Hypothalamus (tissue), 51 donors: ENCODE results near the gene AFMID.
A peak's percentile ranks its signal among the peaks of the same experiment; 100 is the strongest.

Source experiments
- DNase-seq, 51 donors: peaks; one replicate each; lab custom pipeline; 2025; lab: John Stamatoyannopoulos, UW

The AFMID gene

DNA sequence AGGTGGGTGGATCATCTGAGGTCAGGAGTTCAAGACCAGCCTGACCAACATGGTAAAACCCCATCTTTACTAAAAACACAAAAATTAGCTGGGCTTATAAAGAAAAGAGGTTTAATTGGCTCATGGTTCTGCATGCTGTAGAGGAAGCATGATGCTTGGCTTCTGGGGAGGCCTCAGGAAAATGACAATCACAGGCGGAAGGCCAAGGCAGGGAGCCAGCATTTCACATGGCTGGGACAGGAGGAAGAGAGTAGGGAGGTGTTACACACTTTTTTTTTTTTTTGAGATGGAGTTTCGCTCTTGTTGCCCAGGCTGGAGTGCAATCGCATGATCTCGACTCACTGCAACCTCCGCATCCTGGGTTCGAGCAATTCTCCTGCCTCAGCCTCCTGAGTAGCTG lies 47.9 kb downstream of the AFMID start:
- peak in 29 of 51 donors; percentile 8 to 80 (median 54) for DNase-seq

DNA sequence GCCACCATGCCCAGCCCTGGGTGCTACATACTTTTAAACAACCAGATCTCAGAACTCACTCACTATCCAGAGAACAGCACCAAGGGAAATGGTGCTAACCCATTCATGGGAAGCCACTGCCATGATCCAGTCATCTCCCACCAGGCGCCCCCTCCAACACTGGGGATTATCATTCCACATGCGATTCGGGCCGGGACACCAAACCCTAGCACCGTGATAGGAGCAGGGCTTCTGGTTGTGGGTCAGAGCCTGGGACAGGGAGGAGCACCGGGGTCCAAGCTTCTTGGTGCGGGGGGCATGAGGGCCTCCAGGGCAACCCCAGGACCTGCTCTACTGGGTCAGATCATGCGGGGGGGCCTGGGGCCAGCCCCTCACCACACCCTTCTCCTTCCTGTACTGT lies 48.7 kb downstream of the AFMID start:
- no peak for DNase-seq

DNA sequence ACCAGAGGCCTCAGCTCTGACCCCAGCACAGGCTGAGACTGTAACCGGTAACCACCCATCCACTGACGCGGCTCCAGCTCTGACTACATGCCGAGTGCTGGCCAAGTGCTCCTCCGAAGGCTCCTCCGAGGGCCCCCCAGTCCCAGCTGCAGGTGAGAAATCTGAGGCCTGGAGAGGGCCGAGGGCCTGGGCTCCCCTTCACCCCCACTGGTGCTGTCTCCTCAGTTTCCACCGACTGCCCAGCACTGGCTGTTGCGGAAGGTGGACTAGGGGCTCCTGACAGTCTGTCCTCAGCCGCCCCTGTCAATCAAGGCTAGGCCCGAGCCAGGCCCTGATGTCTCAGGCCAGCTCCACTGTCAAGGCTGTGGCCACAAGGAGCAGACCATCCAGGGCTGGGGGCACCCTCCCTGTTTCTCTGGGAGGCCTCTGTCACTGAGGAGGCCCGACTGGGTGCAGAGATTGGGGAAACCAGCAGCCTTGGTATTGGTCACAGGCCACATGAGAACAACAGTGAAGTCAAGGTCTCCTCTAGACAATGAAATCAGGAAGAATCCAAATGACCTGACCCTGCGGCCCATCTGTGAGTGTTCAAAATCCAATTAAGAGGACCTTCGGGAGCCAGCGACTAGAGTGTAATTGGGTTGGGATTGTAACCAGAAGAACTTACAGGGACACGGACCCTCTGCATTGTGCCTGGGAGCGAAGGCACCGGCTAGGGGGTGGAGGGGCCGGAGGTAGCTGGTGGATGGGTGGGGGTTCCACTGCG lies 49.4 kb downstream of the AFMID start:
- DNase-seq: no peak

DNA sequence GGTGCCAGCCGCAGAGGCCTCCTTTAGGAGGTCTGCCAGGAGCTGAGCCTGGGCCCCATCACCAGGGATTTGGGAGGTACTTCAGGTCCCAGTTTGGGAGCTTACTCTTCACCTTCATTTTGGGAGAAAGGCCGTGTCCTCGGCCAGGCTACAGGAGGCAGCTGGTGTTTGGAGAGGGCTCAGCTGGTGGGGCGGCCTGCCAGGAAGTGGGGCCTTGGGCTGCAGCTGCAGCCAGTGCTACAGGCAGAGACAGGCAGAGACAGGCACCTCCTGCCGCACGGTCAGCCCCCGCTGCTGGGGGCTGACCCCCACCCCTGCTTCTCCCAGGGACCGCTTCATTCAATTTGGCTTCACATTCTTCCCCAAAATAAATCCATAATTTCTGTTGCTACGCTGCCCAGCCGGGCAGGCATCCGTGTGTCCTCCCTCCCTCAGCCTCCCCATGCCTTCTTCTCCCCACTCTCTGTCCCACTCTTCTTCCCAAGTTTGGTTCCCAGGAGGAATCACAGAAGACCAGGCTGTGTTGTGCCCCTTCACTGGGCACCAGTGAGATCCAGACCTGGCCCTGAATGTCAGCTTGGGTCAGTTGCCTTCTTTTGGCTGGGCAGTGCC lies 50.3 kb downstream of the AFMID start:
- DNase-seq: peak in 45 of 51 donors; percentile 15 to 95 (median 75)

DNA sequence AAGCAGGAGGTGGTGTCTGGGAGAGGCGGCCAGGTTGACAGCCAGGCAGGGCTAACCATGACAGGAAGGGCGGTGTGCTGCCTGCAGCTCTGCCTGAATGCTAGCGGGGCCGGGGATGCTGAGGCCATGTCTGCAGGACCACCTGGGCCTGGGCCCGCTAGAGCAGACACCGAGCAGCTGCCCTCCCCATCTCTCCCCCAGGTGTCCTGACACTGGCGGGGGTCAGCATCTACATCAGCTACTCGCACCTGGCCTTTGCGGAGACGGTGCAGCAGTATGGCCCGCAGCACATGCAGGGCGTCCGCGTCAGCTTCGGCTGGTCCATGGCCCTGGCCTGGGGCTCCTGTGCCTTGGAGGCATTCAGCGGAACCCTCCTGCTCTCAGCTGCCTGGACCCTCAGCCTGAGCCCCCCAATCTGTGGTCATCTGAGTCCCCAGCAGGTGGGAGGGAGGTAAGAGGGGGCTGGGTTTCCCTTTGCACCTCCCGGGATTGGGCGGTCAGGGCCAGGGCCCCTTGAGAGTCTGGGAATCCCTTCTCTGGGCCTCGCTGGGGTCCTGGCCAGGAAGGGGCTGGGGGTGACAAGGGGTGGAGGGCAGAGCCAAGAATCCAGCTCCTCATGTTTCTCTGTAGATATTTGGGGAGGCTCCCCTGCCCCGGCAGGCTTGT lies 51.8 kb downstream of the AFMID start:
- no peak for DNase-seq

DNA sequence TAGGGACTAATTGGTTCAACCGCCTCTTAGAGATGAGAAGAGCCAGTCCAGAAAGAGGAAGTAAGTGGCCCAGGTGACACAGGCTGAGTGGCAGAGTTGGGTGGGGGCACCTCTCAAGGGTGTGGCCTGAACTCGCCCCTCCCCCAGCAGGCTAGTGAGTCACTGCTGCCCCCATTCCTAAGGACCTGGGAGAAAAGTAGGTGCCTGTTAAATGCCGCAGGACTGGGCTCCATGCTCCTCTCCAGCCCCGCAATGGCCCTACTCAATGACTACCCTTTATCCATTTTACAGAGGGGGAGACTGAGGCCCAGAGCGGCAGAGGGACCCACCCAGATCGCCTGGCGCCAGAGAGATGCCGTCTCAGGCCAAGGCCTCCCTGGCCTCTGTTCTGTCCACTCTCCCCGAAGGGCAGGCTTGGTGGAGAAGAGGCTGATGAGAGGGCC lies 52.3 kb downstream of the AFMID start:
- DNase-seq: no peak

DNA sequence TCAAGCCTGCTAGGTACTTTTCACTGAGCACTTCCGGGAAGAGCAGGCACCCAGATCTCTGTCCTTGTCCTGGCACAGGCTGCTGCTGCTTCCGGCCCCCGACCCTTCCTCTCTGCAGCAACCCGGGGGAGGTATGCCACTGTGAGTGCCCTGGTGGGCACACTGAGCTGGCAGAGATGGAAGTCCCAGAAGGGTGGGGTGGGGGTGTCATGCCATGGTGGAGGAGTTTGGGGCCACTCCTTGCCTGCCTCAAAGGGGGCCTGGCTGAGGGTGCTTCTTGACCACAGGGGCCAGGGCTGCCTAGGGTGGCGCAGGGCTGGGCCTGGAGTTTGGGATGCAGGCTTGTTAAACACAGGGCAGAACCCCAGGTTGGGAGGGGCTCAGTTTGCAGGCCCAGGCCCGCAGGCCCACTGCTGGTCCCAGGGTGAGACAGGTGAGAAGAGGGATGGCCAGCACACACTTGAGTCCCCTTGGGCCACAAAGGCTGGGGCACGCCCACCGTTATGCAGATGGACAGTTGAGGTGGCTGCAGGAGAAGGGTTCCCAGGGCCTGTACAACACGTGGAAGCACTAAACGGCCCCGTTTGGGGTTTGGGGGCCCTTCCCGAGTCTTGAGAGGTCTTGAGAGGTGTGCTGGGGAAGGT lies 53.0 kb downstream of the AFMID start:
- DNase-seq: no peak

DNA sequence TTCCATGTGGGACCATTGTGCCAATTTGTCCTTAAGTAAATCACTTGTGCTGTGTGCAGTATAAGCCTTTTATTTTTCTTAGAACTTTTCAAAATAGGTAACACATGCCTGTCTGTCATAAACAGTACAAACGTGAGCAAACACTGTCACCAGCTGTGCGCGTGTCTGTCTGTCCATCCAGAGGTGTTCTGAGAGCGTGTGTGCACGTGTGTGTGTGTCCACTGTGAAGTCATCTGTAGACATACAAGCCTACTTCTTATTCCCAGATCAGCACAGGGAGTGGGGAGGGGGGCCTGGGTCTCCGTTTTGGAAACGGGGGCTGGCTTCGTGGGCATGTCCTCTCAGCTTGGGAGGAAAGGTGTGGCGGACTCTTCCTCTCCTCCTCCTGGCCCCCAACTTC lies 53.7 kb downstream of the AFMID start:
- DNase-seq: no peak

DNA sequence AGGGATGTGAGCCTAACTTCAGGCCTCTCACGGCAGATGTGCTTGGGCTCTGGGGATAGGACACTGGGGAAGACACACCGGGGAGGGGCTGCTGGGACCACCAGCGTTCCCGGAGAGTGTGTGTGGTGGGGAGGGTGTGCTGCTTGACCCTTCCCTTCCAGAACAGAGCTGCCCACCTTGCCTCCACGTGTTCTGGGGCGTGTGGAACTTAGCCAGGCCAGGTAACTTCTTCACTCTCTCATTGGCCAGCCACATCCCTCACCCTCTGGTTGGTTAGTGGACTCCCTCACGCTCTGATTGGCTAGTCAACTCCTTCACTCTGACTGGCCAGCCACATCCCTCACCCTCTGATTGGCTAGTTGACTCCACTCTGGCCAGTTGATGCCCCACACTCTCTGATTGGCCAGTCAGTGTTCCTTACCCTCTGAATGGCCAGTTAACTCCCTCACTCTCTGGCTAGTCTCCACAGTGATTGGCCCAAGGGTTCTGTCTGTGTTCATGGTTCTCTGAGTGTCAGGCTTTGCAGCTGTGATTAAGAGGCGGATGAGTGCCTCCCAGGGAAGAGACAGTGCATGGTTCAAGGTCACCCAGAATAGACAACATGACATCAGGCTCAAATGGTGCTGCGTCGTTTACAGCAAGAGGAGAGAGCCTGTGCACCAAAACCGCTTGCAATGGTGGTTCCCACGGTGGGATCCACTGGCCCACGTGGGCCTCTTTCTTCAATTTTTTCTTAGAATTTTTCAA lies 54.3 kb downstream of the AFMID start:
- DNase-seq: peak in 39 of 51 donors; percentile 27 to 94 (median 71)

DNA sequence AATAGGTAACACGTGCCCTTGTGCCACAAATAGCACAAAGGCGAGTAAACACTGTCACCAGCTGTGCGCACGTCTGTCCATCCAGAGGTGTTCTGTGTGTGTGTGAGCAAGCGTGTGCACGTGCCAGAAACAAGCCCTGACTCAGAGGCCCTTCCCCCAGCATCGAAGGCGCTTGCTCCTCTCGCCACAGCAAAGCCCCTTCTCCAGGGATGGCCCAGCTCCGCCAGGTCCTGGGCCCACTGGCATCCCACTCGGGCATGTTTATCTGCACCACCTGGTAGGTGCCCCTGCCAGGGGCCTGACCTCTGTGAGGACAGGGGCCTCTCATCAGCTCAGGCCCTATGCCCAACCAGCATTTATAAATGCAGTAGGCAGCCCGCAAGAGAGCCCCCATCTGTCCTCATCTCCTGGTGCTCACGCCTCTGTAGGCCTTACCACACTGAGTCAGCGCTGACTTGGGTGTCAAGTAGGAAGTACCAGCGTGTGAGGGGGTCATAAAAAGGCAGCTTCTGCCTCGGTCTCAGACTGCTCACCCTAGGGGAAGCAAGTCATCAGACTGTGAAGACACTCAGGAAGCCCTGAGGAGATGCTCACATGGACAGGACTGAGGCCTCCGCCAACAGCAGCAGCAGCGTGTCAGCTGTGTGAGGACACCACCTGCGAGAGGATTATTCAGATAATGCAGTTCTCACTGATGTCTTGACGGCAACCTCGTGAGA lies 55.0 kb downstream of the AFMID start:
- peak in 2 of 51 donors; percentile 59 to 63 for DNase-seq

DNA sequence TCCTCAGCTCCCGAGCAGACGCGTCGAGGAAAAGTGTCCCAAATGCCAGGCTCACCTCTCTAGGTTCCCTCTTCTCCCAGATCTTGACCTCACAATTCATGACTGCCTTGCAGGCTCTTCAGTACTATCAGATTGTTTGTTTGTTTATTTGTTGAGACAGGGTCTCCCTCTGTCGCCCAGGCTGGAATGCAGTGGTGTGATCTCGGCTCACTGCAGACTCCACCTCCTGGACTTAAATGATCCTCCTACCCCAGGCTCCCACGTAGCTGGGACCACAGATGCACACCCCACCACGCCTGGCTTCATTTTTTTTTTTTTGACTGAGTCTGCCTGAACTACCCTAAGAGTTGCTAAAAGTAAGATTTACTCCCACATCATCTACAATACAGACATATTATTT lies 60.1 kb downstream of the AFMID start:
- no peak for DNase-seq

DNA sequence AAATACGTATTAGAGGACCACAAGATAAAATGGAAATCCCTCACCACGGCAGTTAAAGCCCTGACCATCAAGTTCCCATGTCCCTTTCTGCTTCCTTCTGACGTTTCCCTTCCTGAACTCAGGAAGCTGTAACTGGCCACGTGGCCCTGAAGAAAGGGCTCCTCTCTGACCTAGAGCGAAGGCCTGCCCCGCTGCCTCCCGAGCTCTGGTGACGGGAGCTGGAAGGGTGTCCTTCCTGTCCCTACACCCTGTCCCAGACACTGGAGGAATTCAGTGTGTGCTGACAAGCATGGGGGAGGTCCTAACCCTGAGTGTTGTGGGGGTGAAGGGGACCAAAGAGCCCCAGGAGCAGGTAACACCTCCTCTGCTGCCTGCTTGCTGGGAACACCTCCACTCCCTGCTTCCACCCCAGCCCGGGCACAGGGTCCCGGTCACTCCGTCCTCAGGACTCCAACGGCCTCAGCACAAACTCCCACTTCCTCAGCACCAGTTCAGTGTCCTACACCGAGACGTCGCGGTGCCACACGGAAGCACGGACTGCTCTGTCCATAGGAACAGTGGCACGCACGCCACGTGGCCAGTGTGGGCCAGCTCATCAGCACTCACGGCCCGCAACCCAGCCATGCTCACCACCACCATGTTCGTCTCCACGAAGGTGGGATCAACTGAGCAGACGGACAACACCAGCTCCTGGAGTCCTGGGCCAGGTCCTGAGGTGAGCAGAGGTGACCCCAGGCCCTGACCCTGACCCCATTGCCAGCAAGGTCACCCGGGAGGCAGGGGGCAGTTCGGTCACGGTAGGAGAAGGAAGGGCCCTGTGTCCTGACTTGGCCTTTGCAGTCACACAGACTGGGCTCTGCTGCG lies 61.1 kb downstream of the AFMID start:
- peak in 9 of 51 donors; percentile 20 to 50 (median 34) for DNase-seq

DNA sequence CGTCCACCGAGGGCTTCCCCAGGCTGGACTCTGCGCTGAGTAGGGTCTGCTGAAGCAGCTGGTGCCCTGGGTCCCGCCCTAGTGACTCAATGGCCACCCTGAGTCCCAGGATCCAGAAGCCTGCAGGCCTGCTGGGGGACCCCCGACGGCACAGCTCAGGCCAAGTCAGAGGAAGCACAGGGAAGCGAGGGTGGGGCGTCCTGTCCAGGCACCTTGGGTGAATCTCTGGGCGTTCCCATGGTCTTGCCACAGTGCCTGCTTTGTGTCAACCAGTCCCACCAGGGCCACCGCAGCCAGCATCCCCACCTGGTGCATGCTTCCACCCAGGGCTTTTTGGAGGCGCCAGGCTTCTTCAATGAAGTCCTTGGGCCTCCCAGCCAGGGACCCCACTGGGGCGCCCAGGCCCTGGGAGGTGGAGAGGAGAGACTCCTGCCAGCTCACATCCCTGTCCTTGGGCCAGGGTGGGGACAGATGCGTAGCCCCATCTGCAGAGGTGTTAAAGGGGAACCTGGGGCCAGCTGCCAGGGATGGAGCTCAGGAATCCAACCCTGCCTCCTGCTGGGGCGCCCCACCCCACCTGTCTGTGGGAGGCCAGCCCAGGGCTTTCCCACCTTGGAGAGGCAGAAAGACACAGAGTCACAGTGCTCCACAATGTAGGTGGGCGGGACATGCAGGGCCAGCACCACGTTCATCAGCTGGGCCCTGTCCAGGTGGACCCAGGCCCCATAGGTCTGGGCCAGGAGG lies 62.1 kb downstream of the AFMID start:
- no peak for DNase-seq

DNA sequence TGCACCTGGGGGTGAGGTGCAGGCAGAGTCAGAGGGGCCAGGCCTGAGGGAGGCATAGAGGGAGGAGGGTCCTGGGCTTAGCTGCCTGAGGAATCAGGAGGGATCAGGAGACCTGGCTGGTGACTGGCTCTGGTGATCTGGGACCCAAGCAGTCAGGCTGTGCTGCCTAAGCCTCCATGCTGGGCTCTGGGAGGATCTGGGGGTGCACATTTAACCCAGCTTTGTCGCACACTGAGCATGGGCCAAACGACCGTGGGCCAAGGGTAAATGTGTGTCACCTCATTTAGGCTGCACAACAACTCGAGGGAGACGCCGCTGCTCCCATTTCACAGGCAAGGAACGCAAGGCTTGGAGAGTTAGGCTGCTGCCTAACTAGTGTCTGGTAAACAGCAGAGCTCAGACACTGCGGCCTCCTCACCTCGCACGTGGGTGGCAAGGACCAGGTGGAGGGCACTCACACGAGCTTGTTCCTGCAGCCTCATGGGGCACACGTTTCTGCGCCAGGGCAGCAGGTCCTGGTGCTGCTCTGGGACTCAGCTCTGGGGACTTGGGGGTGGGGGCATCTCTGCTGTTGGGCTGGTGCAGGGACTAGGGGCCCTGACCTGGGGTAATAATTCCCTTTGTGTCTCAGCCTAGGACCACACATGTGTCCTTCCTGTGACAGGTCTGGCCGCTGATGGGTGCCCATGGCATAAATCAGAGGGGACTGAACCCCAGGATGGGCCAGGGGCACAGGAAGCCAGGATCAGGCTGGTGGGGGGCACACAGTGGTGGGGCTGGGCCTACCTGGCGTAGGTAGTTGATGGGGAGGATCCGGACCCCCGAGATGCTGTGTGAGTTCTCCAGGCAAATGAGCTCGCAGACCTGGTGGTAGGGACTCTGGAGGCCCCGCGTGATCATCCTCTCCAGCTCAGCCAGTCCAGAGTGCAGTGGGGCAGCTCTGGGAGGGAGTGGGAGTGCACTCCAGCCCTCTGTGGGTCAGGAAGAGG lies 63.0 kb downstream of the AFMID start:
- no peak for DNase-seq

DNA sequence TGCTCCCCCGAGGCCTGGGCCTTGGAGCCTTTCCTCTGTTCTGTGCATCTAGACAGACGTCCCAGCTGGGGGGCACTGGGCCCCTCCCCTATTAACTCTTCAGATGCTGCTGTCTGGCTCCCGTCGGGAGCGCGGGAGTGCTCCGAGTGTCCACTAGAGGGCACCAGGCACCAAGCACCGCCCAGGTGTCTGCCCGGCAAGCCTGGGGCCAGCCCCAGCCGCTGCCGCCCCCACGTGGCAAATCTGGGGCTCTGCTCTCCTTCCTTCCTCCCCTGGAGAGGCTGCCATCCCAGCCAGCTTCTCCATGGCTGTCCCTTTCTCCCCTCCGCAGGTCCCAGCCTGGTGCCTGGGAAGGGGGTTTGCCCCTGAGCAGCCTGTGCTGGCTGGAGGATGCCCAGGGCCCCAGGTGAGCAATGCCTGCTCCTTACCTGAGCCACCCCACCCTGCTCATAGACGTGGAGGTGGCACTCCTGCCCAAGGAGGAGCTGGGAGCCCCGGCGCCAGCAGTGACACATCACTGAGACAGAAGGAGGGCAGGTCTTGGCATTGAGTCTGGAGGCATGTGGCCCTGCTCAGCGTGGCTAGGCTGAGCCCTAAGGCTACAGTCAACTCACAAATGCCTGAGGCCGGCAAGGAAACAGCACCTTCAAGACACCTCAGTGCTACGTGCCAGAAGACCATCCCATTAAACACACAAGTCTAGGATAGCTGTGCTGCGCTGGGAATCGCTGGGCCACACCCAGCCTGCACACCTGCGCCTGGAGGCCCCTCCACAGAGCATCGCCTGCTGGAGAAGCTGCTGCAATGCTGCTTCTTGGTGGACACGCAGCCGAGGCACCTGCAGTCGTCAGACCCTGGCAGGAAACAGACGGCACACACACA lies 64.0 kb downstream of the AFMID start:
- DNase-seq: peak in 50 of 51 donors; percentile 29 to 90 (median 76)

DNA sequence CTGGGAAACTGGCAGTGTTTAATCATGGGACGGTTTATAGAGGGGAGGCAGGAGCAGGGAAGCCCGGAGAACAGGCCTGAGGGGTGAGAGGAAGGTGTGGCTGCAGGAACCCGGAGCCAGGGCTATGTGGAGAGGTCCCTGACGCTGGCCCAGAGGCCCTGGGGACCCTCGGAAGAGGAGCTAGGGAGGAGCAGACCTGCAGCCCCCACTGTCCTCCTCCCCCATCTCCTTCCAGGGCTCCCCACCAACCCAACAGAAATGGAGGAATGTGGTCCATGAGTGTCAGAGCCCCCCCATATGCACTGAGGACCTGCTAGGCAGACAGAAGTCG lies 64.6 kb downstream of the AFMID start:
- DNase-seq: no peak
